Measurements from ENCODE around the gene OSBPL5.

The OSBPL5 gene

DNA sequence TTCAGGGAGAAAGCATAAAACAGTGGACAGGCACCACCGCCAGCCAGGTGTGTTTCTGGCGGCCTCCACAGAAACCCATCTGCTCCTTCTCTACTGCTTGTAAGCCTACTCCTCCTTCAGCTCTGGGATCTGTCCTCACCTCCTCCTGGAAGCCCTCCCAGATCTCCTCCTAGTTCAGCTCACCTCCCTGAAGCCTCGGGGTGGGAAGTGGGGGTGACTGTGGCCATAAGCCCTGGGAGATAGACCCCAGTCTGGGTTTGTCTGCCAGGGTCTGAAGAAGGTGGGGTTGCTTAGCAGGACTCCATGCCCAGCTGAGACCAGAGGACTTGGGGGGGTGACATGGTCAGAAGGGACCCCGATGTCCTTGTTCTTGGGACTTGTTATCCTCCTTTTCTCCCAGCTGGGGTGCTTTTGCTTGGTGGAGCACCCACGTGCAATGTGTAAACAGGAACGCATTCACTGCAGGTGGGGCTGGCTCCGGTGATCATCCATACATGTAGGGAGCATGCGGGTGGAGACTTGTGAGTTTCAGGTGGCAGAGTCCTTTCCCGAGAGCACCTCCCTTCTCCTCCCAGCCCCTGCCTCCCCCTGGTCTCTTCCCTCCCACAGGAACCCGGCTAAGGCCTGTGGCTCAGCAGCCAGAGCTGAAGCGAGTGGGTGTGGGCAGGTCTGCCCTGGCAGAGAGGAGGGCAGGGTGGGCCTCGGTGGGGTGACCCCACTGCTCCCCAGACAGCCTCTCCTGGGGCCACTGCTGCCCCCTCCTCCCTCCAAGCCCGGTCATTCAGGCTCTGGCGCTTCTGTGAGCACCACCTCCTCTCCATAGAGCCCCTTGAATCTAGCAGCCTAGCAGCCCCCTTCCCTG, 27.6 kb upstream of the OSBPL5 start:
- DNase-seq (ENCODE audit: insufficient read length, low spot score): no peak
- TF ChIP-seq, protein P1, sequence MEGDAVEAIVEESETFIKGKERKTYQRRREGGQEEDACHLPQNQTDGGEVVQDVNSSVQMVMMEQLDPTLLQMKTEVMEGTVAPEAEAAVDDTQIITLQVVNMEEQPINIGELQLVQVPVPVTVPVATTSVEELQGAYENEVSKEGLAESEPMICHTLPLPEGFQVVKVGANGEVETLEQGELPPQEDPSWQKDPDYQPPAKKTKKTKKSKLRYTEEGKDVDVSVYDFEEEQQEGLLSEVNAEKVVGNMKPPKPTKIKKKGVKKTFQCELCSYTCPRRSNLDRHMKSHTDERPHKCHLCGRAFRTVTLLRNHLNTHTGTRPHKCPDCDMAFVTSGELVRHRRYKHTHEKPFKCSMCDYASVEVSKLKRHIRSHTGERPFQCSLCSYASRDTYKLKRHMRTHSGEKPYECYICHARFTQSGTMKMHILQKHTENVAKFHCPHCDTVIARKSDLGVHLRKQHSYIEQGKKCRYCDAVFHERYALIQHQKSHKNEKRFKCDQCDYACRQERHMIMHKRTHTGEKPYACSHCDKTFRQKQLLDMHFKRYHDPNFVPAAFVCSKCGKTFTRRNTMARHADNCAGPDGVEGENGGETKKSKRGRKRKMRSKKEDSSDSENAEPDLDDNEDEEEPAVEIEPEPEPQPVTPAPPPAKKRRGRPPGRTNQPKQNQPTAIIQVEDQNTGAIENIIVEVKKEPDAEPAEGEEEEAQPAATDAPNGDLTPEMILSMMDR (IDR thresholded peaks at IDR 0.05; ENCODE audit: insufficient read depth, missing control alignments): no peak
- FAIRE-seq: no peak

DNA sequence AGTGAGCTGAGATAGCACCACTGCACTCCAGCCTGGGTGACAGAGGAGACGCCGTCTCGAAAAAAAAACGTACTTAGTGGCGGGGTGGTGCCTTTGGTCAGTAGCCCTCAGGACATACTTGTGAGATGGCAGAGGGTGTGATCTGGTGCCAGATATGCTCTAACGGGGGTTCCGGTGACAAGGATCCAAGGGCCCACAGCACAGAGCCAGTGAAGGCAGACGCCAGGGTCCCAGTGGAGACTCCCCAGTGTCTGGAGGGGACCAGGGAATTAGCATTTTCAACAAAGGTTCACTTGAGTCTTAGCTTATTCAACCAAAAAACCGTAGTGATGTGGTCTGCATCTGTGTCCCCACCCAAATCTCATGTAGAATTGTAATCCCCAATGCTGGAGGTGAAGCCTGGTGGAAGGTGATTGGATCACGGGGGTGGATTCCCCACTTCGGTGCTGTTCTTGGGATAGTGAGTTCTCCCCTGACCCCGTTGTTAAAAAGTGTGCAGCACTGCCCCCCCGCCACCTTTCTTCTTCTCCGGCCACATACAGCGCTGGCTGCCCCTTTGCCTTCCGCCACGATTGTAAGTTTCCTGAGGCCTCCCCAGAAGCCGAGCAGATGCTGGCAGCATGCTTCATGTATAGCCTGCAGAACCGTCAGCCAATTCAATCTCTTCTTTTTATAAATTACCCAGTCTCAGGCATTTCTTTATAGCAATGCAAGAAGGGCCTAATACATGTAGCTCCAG, 26.6 kb upstream of the OSBPL5 start:
- FAIRE-seq: no peak
- DNase-seq (ENCODE audit: insufficient read length, low spot score): no peak
- TF ChIP-seq, protein P1 (IDR thresholded peaks at IDR 0.05; ENCODE audit: insufficient read depth, missing control alignments): no peak

DNA sequence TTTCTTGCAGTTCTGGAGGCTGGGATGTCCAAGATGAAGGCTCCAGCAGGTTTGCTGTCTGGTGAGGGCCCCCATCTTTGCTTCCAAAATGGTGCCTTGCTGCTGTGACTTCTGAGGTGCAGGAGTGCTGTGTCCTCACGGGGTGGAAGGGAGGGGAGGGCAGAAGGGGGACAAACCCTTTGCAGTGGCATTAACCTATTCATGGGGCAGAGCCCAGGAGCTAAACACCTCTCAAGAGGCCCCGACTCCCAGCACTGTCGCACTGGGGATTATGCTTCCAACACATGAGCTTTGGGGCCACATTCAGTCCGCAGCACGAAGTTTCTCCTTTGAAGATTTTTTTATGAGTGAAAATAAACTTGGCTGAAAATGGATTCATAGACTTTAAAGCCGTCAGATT, 25.5 kb upstream of the OSBPL5 start:
- no peak for FAIRE-seq
- TF ChIP-seq, protein P1 (IDR thresholded peaks at IDR 0.05; ENCODE audit: insufficient read depth, missing control alignments): no peak
- DNase-seq (ENCODE audit: insufficient read length, low spot score): no peak

DNA sequence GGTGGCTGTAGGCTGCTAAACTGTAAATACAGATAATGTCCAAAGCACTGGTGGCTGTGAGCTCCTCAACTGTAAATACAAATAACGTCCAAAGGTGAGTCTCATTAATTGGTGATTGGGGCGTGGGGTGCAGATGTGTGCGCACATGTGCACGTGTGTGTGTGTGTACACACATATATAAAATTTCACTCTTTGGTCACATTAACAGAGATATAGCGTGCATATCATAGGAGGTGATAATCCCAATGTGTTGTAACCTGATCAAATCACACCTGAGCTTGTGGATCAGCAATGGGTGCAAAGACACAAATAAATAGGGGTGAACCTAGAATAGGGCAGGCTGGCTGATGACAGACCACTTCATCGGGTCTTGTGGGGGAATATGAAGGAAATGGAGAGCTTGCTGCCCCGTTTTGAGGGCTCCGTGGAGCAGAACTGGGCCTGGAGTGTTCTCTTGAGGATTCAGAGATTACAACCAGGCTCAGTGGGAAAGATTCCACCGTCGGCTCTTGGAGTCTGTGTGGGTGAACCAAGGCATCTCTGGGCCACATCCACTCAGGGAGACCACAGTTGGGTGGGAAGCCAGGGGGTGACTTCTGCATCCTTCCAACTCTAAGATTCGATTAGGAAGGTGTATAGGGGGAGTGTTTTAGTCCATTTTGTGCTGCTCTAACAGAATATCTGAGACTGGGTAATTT, 24.9 kb upstream of the OSBPL5 start:
- TF ChIP-seq, protein P1 (IDR thresholded peaks at IDR 0.05; ENCODE audit: insufficient read depth, missing control alignments): no peak
- FAIRE-seq (no peak), DNase-seq (ENCODE audit: insufficient read length, low spot score) (no peak)

DNA sequence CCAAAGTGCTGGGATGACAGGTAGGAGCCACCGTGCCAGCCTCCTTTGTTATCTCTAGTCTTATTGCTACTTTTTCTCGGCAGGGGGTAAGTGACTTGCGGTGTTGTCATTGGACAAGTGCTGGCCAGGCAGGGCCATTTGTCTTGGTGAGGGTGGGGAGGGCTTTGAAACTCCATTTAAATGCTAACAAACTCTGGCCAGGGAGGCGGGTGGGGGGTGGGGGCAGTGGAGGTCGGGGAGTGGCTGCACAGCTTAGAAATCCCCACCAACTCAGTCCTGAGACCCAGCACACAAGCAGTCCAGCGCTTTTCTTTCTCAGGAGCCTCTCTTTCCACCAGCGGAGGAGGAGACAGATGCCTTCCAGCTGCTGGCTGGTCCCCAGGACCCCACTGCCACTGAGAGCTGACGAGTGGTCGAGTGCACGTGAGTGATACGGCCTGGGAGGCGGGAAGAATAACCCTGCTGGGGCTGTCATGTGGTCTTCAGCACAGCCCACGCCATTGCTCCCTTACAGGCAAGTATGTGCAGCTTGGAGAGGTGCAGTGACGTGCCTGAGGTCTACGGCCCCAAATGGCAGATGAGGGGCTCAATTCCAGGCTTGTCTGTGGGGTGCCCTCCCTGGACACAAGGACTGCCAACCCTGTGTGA, 24.2 kb upstream of the OSBPL5 start:
- DNase-seq (ENCODE audit: insufficient read length, low spot score) (no peak), FAIRE-seq (no peak)
- TF ChIP-seq, protein P1 (IDR thresholded peaks at IDR 0.05; ENCODE audit: insufficient read depth, missing control alignments): no peak

DNA sequence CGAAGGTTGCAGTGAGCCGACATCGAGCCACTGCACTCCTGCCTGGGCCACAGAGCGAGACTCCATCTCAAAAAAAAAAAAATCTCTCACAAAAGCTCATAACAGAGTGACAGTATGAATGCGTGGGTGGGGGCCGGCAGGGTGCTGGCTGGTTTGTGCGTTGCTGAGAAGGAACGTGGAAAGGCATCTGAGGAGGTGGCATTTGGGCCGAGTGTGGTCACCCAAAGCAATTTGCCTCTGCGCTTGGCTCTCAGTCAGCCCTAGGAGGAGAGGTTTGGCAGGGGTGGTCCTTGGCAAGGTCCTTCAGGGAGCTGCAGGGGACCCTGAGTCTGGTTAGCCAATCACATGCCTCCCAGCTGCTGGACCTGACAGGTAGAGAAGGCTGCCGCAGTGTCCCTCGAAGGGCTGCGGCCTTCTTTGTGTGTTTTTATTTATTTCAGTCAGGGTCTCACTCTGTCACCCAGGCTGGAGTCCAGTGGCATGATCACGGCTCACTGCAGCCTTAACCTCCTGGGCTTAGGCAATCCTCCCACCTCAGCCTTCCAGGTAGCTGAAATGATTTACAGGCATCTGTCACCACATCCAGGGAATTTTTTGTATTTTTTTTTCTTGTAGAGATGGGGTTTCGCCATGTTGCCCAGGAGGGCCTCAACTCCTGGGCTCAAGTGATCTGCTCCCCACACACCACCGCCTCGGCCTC, 23.5 kb upstream of the OSBPL5 start:
- DNase-seq (ENCODE audit: insufficient read length, low spot score) (no peak), FAIRE-seq (no peak)
- TF ChIP-seq, protein P1 (IDR thresholded peaks at IDR 0.05; ENCODE audit: insufficient read depth, missing control alignments): no peak

Measured in D721Med (cell line).